Upper lobe of left lung (tissue), 6 donors: Measurements from ENCODE around the gene SPACA9. TPM values are rescaled to one million over a fixed set of nuclear protein-coding genes. Genes with fewer than 3 reads are reported as not detected.

ENCODE experiments used
- ATAC-seq, 2 donors: fragments of 200-7000 bp; cut with Tn5 transposase; one replicate each; pipeline ENCODE4 v1.9.1; 2022; ENCODE audit warnings: mild to moderate bottlenecking in 2 of 2, moderate library complexity in 2 of 2; ENCODE audit not compliant: low FRiP score in 2 of 2
- DNase-seq, 2 donors: peaks; one replicate each; pipeline ENCODE4 v3.0.0-alpha.2; 2019 to 2020
- H3K27ac ChIP-seq, 4 donors: fragments of 200-600 bp; sonication (generic); one replicate each; pipeline ENCODE4 v1.5.1; 2016 to 2019
- H3K27me3 ChIP-seq, 4 donors: fragments of 200-600 bp; sonication (generic); one replicate each; pipeline ENCODE4 v1.5.1; 2017 to 2019
- H3K36me3 ChIP-seq, 4 donors: fragments of 200-600 bp; sonication (generic); one replicate each; pipeline ENCODE4 v1.5.1; 2016 to 2019
- H3K4me1 ChIP-seq, 4 donors: fragments of 200-600 bp; sonication (generic); one replicate each; pipeline ENCODE4 v1.5.1; 2018 to 2019
- H3K4me3 ChIP-seq, 4 donors: fragments of 200-600 bp; sonication (generic); one replicate each; pipeline ENCODE4 v1.5.1; 2017 to 2019; ENCODE audit warnings: mild to moderate bottlenecking in 2 of 4, moderate library complexity in 1 of 4
- H3K9me3 ChIP-seq, 4 donors: fragments of 200-600 bp; sonication (generic); one replicate each; pipeline ENCODE4 v1.5.1; 2018 to 2019
- CTCF ChIP-seq, 6 experiments: fragments of 450-650 bp in 4 of 6; fragments of 200-600 bp in 2 of 6; sonication (generic) in 2 of 6; IDR thresholded peaks; one replicate each; pipeline ENCODE4 v1.5.1; 2016 to 2019; ENCODE audit warnings: antibody characterized with exemption in 6 of 6
- EP300 ChIP-seq, 4 donors: sonication (generic); formaldehyde crosslinking; IDR thresholded peaks; one replicate each; pipeline ENCODE4 v1.5.1; 2017; ENCODE audit warnings: antibody characterized with exemption in 4 of 4, control low read depth in 2 of 4
- POLR2A ChIP-seq, 4 donors: fragments of 450-650 bp; IDR thresholded peaks; one replicate each; pipeline ENCODE4 v1.5.1; 2016 to 2017; ENCODE audit warnings: antibody characterized with exemption in 4 of 4, mild to moderate bottlenecking in 2 of 4
- POLR2AphosphoS5 ChIP-seq, 2 donors: sonication (generic); formaldehyde crosslinking; IDR thresholded peaks; one replicate each; pipeline ENCODE4 v1.5.1; 2017; ENCODE audit warnings: antibody characterized with exemption in 2 of 2
- WGBS, 2 donors: methylation state at CpG; one replicate each; pipeline ENCODE4 v1.1.5; 2017 to 2018; 5-methylcytosine and 5-hydroxymethylcytosine counted together
- total RNA-seq, 6 donors: library from RNA; depleted of rRNA in 4 of 6; stranded (reverse); fragments of >200 nt in 4 of 6; gene quantifications; one replicate each; pipeline versions ENCODE4 v1.1.0 to v1.2.1, GENCODE V29; 2016 to 2021
- donor health status: DM: no; HTN: no; CAD: no; lungs with moderate emphysema.
- donor health status: DM: no; HTN: yes; CAD: no; lungs with severe emphysema.

The SPACA9 gene
- total RNA-seq, 6 donors from 2014 or later: 4.4 to 27.1 (median 7.1) TPM

- no peaks in the 10 kb centered on the region for H3K4me1 ChIP-seq
- DNase-seq: no peak
- H3K27ac ChIP-seq: no peak overlapping the region
- WGBS, 2 donors: 84 to 87% methylated on average over 9 of the region's 9 CpGs
- ATAC-seq: no peak
- TF ChIP-seq CTCF (IDR thresholded peaks at IDR 0.05) (no peak), POLR2A (IDR thresholded peaks at IDR 0.05) (no peak), EP300 (IDR thresholded peaks at IDR 0.05) (no peak), POLR2AphosphoS5 (IDR thresholded peaks at IDR 0.05) (no peak)
- no peaks in the 10 kb centered on the region for H3K27me3 ChIP-seq
- no peaks in the 10 kb centered on the region for H3K9me3 ChIP-seq
- H3K4me3 ChIP-seq: no peak overlapping the region
- H3K36me3 ChIP-seq: peaks cover 17 to 95% (median 73%) of the 10 kb centered on the region in 4 donors
Observed at GRCh38 chr9:132923346-132923902, 44.7 kb downstream of the SPACA9 start.

GRCh38 chr9:132927704-132928103 lies 49.0 kb downstream of the SPACA9 start:
- ATAC-seq: no peak
- 80 to 92% methylated on average over 7 of the region's 7 CpGs for WGBS, 2 donors
- TF ChIP-seq CTCF (IDR thresholded peaks at IDR 0.05) (no peak), POLR2AphosphoS5 (IDR thresholded peaks at IDR 0.05) (no peak), EP300 (IDR thresholded peaks at IDR 0.05) (no peak), POLR2A (IDR thresholded peaks at IDR 0.05) (no peak)
- no peak for DNase-seq
- H3K27me3 ChIP-seq: no peaks in the 10 kb centered on the region
- no peak overlapping the region for H3K4me3 ChIP-seq
- H3K36me3 ChIP-seq: peaks cover 0 to 67% (median 43%) of the 10 kb centered on the region in 4 donors
- no peaks in the 10 kb centered on the region for H3K4me1 ChIP-seq
- no peaks in the 10 kb centered on the region for H3K9me3 ChIP-seq
- H3K27ac ChIP-seq: no peak overlapping the region

- Histone ChIP-seq H3K27me3 (no peaks in the 10 kb centered on the region), H3K36me3 (peaks cover 0 to 44% (median 26%) of the 10 kb centered on the region in 4 donors), H3K9me3 (no peaks in the 10 kb centered on the region), H3K27ac (no peak overlapping the region), H3K4me3 (no peak overlapping the region), H3K4me1 (no peaks in the 10 kb centered on the region)
- 82 to 93% methylated on average over 9 of the region's 9 CpGs for WGBS, 2 donors
- ATAC-seq: no peak
- DNase-seq: no peak
- no peak for TF ChIP-seq POLR2AphosphoS5 (IDR thresholded peaks at IDR 0.05)
Observed at GRCh38 chr9:132931178-132931735, 52.6 kb downstream of the SPACA9 start.

- DNase-seq (no peak), ATAC-seq (no peak)
- H3K36me3 ChIP-seq: peaks cover 0 to 12% (median 6%) of the 10 kb centered on the region in 4 donors
- H3K27me3 ChIP-seq: no peaks in the 10 kb centered on the region
- no peak for TF ChIP-seq EP300 (IDR thresholded peaks at IDR 0.05)
- TF ChIP-seq CTCF (IDR thresholded peaks at IDR 0.05): no peak
- TF ChIP-seq POLR2AphosphoS5 (IDR thresholded peaks at IDR 0.05): no peak
- no peak for TF ChIP-seq POLR2A (IDR thresholded peaks at IDR 0.05)
- H3K27ac ChIP-seq: no peak overlapping the region
- 84 to 86% methylated on average over 6 of the region's 6 CpGs for WGBS, 2 donors
- H3K4me1 ChIP-seq: no peaks in the 10 kb centered on the region
- H3K4me3 ChIP-seq: no peak overlapping the region
- H3K9me3 ChIP-seq: no peaks in the 10 kb centered on the region
Observed at GRCh38 chr9:132935026-132935425, 56.3 kb downstream of the SPACA9 start.

GRCh38 chr9:132937463-132937901 lies 58.8 kb downstream of the SPACA9 start:
- Histone ChIP-seq H3K27ac (no peak overlapping the region), H3K27me3 (no peaks in the 10 kb centered on the region)
- 82 to 89% methylated on average over 7 of the region's 7 CpGs for WGBS, 2 donors

More at GRCh38 chr9:132937463-132937901, 58.8 kb downstream of the SPACA9 start:
- ATAC-seq (no peak), DNase-seq (no peak)
- no peak for TF ChIP-seq POLR2A (IDR thresholded peaks at IDR 0.05)
- TF ChIP-seq EP300 (IDR thresholded peaks at IDR 0.05): no peak
- no peak for TF ChIP-seq POLR2AphosphoS5 (IDR thresholded peaks at IDR 0.05)
- no peak for TF ChIP-seq CTCF (IDR thresholded peaks at IDR 0.05)
- peaks cover 3 to 8% (median 6%) of the 10 kb centered on the region in 4 donors for H3K4me1 ChIP-seq
- no peaks in the 10 kb centered on the region for H3K9me3 ChIP-seq
- peaks cover 0 to 10% (median 3%) of the 10 kb centered on the region in 4 donors for H3K36me3 ChIP-seq
- no peak overlapping the region for H3K4me3 ChIP-seq
